A673 (cell line): ENCODE measurements around the gene PDE6C.

Experiments
- CTCF ChIP-seq: fragments of 300-800, 200-600 bp; sonication (generic); conservative IDR thresholded peaks from 2 replicates; pipeline ENCODE4 v1.5.1; 2017; ENCODE audit warnings: low read depth, mild to moderate bottlenecking, antibody characterized with exemption, low read length, moderate library complexity, mixed read lengths
- EZH2 ChIP-seq: fragments of 200-600 bp; sonication (generic); IDR thresholded peaks from 2 replicates; pipeline ENCODE4 v1.6.1; 2017; ENCODE audit warnings: borderline replicate concordance, low read depth, mild to moderate bottlenecking, mixed read lengths, antibody characterized with exemption, low read length; ENCODE audit not compliant: poor library complexity, severe bottlenecking

GRCh38 chr10:93565446-93565845, 46.9 kb upstream of the PDE6C start:
- TF ChIP-seq CTCF (no peak), EZH2 (no peak)
